Endothelial cell of umbilical vein (primary cell): Measurements from ENCODE around the gene DSCAML1. TPM values are rescaled to one million over a fixed set of nuclear protein-coding genes. Genes with fewer than 3 reads are reported as not detected.

Experiments
- BruUV-seq: library from RNA; stranded (reverse); fragments of 400-500 nt; replicated peaks from 2 replicates; lab custom pipeline; 2021; lab: Mats Ljungman, UMichigan
- CTCF ChIA-PET: fragments of 300-600, 350-600 bp; sonication (Branson Sonifier 250); formaldehyde crosslinking; loops from one replicate; lab custom pipeline; 2021; ENCODE audit warnings: antibody characterized with exemption, inconsistent platforms; lab: Charles Lee
- POLR2A ChIA-PET: fragments of 300-600, 350-600 bp; sonication (Branson Sonifier 250); formaldehyde crosslinking; loops from one replicate; lab custom pipeline; 2021; ENCODE audit warnings: antibody characterized with exemption, inconsistent platforms; lab: Charles Lee
- DNase-seq: peaks from one replicate; pipeline ENCODE4 v3.0.0-alpha.2; 2011; ENCODE audit warnings: low read depth, low spot score
- FAIRE-seq: peaks from 2 replicates; lab custom pipeline; 2011; peaks lifted over from hg19 to GRCh38; lab: Jason Lieb, UNC
- H2AFZ ChIP-seq: 2 replicates; pipeline ENCODE4 v1.6.0; 2012; ENCODE audit warnings: low read depth, low read length, control low read depth, inconsistent platforms
- H3K27ac ChIP-seq: 2 replicates; pipeline ENCODE4 v1.5.1; 2011; ENCODE audit warnings: low read depth, mild to moderate bottlenecking, control low read depth, low read length, moderate library complexity; ENCODE audit not compliant: insufficient read depth
- H3K27me3 ChIP-seq, 2 experiments: 2 replicates each; pipeline versions ENCODE4 v1.6.0 to v1.6.1; 2011; ENCODE audit warnings: low read length in 2 of 2, mixed read lengths in 1 of 2; ENCODE audit not compliant: control insufficient read depth in 2 of 2, insufficient read depth in 2 of 2
- H3K36me3 ChIP-seq, 2 experiments: 2 replicates in 1 of 2; 3 replicates in 1 of 2; pipeline ENCODE4 v1.5.1; 2011; ENCODE audit warnings: low read length in 2 of 2, mild to moderate bottlenecking in 1 of 2, moderate library complexity in 1 of 2; ENCODE audit not compliant: control insufficient read depth in 2 of 2, insufficient read depth in 2 of 2; ENCODE audit errors: extremely low read depth in 1 of 2
- H3K4me1 ChIP-seq: 3 replicates; pipeline ENCODE4 v1.5.1; 2011; ENCODE audit warnings: mild to moderate bottlenecking, low read length; ENCODE audit not compliant: control insufficient read depth, insufficient read depth; ENCODE audit errors: extremely low read depth
- H3K4me2 ChIP-seq: 2 replicates; pipeline ENCODE4 v1.6.1; 2011; ENCODE audit warnings: low read length, control low read depth, mixed read lengths; ENCODE audit not compliant: insufficient read depth
- H3K4me3 ChIP-seq, 3 experiments: fragments of 200-600 bp in 1 of 3; sonication (generic), shearing (Covaris generic) in 1 of 3; replicated peaks in 1 of 3; 2 replicates each; pipeline ENCODE4 v1.5.1; 2011 to 2016; ENCODE audit warnings: control low read depth in 3 of 3, low read length in 3 of 3, mild to moderate bottlenecking in 2 of 3, inconsistent platforms in 1 of 3, low read depth in 1 of 3, moderate library complexity in 1 of 3; ENCODE audit not compliant: insufficient read depth in 1 of 3
- H3K79me2 ChIP-seq: 2 replicates; pipeline ENCODE4 v1.6.0; 2012; ENCODE audit warnings: low read length, inconsistent platforms; ENCODE audit not compliant: control insufficient read depth, insufficient read depth
- H3K9ac ChIP-seq: replicated peaks from 2 replicates; pipeline ENCODE3; 2011; ENCODE audit warnings: low read length, control low read depth; ENCODE audit not compliant: insufficient read depth; ENCODE audit errors: extremely low read depth
- H3K9me1 ChIP-seq: replicated peaks from 3 replicates; pipeline ENCODE4 v1.6.0; 2011; ENCODE audit warnings: mild to moderate bottlenecking, low read length; ENCODE audit not compliant: control insufficient read depth, insufficient read depth; ENCODE audit errors: extremely low read depth
- H3K9me3 ChIP-seq: replicated peaks from 2 replicates; pipeline ENCODE4 v1.5.1; 2012; ENCODE audit warnings: low read length, inconsistent platforms; ENCODE audit not compliant: control insufficient read depth, insufficient read depth
- H4K20me1 ChIP-seq: replicated peaks from 2 replicates; pipeline ENCODE3; 2011; ENCODE audit warnings: mild to moderate bottlenecking, low read length; ENCODE audit not compliant: control insufficient read depth, insufficient read depth; ENCODE audit errors: extremely low read depth
- CTCF ChIP-seq, 2 donors: IDR thresholded peaks; 1 replicate in 1 of 2; 2 replicates in 1 of 2; pipeline ENCODE4 v1.5.1; 2011; ENCODE audit warnings: low read length in 2 of 2, mild to moderate bottlenecking in 2 of 2, moderate library complexity in 2 of 2, control low read depth in 1 of 2, inconsistent platforms in 1 of 2, low read depth in 1 of 2; ENCODE audit not compliant: insufficient read depth in 1 of 2; ENCODE audit errors: extremely low read depth in 1 of 2
- EZH2 ChIP-seq: IDR thresholded peaks from 2 replicates; pipeline ENCODE4 v1.6.1; 2012; ENCODE audit warnings: borderline replicate concordance, low read depth, mild to moderate bottlenecking, moderate library complexity, low read length, inconsistent platforms; ENCODE audit not compliant: severe bottlenecking
- FOS ChIP-seq: IDR thresholded peaks from 2 replicates; pipeline ENCODE4 v1.6.1; 2011; ENCODE audit warnings: mild to moderate bottlenecking, low read length, moderate library complexity, borderline replicate concordance; ENCODE audit not compliant: insufficient read depth
- GATA2 ChIP-seq: IDR thresholded peaks from 2 replicates; pipeline ENCODE4 v1.7.0; 2011; ENCODE audit warnings: low read depth, mild to moderate bottlenecking, moderate library complexity, mixed read lengths, low read length; ENCODE audit not compliant: insufficient read length, insufficient read depth
- JUN ChIP-seq: IDR thresholded peaks from 2 replicates; pipeline ENCODE4 v1.6.1; 2011; ENCODE audit warnings: borderline replicate concordance, low read depth; ENCODE audit not compliant: insufficient read length, insufficient read depth
- MAX ChIP-seq: IDR thresholded peaks from 2 replicates; pipeline ENCODE4 v1.6.1; 2011; ENCODE audit not compliant: insufficient read depth, insufficient read length
- MYC ChIP-seq: IDR thresholded peaks from one replicate; pipeline ENCODE4 v1.6.1; 2011; ENCODE audit warnings: mild to moderate bottlenecking, low read depth, low read length
- POLR2A ChIP-seq: IDR thresholded peaks from 2 replicates; pipeline ENCODE4 v1.6.1; 2012; ENCODE audit warnings: low read depth, mild to moderate bottlenecking, control low read depth, low read length
- POLR2AphosphoS5 ChIP-seq: IDR thresholded peaks from 2 replicates; pipeline ENCODE4 v1.6.1; 2012; ENCODE audit warnings: low read depth, mild to moderate bottlenecking, control low read depth, low read length, moderate library complexity; ENCODE audit not compliant: insufficient read depth
- dilution Hi-C: fragments of 300-500 bp; cut with MboI; formaldehyde crosslinking; loops from one replicate; pipeline ENCODE4 v1.15.0; 2019; ENCODE audit warnings: low sequenced_read_pairs; ENCODE audit not compliant: extremely low pct_ligation_motif_present
- intact Hi-C: fragments of 100-400 bp; cut with micrococcal nuclease; formaldehyde crosslinking; loops from one replicate; pipeline ENCODE4 v1.10.0; 2022
- polyA plus RNA-seq, 4 experiments: library from polyadenylated mRNA; depleted of rRNA in 3 of 4; stranded (reverse) in 3 of 4; unstranded in 1 of 4; fragments of >200 nt; gene quantifications; 2 replicates each; pipeline versions ENCODE4 v1.2.1 to v1.2.3, GENCODE V29; 2011 to 2012; ENCODE audit warnings: missing spikeins in 1 of 4
- total RNA-seq: library from RNA; stranded (reverse); gene quantifications from 2 replicates; pipeline ENCODE4 v1.2.3, GENCODE V29; 2021

DSCAML1 gene
- total and polyA plus RNA-seq, 2 donors (not counting 3 experiments of a cell fraction or from before 2014, with no cell fraction given), result not detected

GRCh38 chr11:117830072-117830471 is 33.1 kb upstream of the DSCAML1 start:
- H3K4me3 ChIP-seq, result no peak overlapping the region
- no peak for FAIRE-seq
- no peak overlapping the region for H3K27ac ChIP-seq
- no peaks in the 10 kb centered on the region for H3K9me3 ChIP-seq
- BruUV-seq, result no TSS peak
- no peaks in the 10 kb centered on the region for H3K9me1 ChIP-seq
- TF ChIP-seq FOS (no peak), GATA2 (no peak), MYC (no peak), MAX (no peak), POLR2A (no peak)
- H3K4me1 ChIP-seq, result peaks cover 15% of the 10 kb centered on the region
- no peak overlapping the region for H3K9ac ChIP-seq
- DNase-seq, result no peak
- dilution Hi-C loops (no loop called here), intact Hi-C loops (no loop called here)
- no peak overlapping the region for H2AFZ ChIP-seq
- no peaks in the 10 kb centered on the region for H3K36me3 ChIP-seq
- peaks cover 0 to 3% of the 10 kb centered on the region in 2 experiments for H3K27me3 ChIP-seq
- CTCF ChIA-PET, result interaction anchor here (0.6 to 3.7 kb wide), 2 partner anchors 117 to 224 kb away, joined by 3 to 34 read pairs; no protein-coding TSS in a partner anchor
- H4K20me1 ChIP-seq, result no peaks in the 10 kb centered on the region
- H3K79me2 ChIP-seq, result no peaks in the 10 kb centered on the region
- H3K4me2 ChIP-seq, result no peak overlapping the region
- POLR2A ChIA-PET, result no interaction called here

- Histone ChIP-seq H3K27me3 (peaks cover 0 to 3% of the 10 kb centered on the region in 2 experiments), H4K20me1 (no peaks in the 10 kb centered on the region), H2AFZ (no peak overlapping the region), H3K36me3 (no peaks in the 10 kb centered on the region), H3K9ac (no peak overlapping the region), H3K9me1 (no peaks in the 10 kb centered on the region), H3K4me1 (peaks cover 22% of the 10 kb centered on the region), H3K79me2 (no peaks in the 10 kb centered on the region), H3K4me3 (no peak overlapping the region), H3K4me2 (no peak overlapping the region), H3K27ac (peak overlapping the region; percentile 2), H3K9me3 (no peaks in the 10 kb centered on the region)
- no peak for FAIRE-seq
- TF ChIP-seq FOS, result no peak
- TF ChIP-seq CTCF (IDR thresholded peaks at IDR 0.05; ENCODE audit: extremely low read depth in 1 of 2, insufficient read depth in 1 of 2, low read depth in 1 of 2, low read length in 2 of 2), result no peak
- TF ChIP-seq EZH2, result no peak
- no peak for TF ChIP-seq POLR2A
- TF ChIP-seq GATA2, result no peak
- TF ChIP-seq POLR2AphosphoS5, result no peak
- TF ChIP-seq MAX, result no peak
- TF ChIP-seq MYC, result no peak
- TF ChIP-seq JUN, result no peak
- intact Hi-C loops, result no loop called here
- BruUV-seq, result no TSS peak
- CTCF ChIA-PET, result interaction anchor here (1.6 to 3.7 kb wide), 3 partner anchors 11 to 224 kb away, joined by 8 to 34 read pairs (median 16); no protein-coding TSS in a partner anchor
- dilution Hi-C loops, result no loop called here
- DNase-seq, result no peak
- POLR2A ChIA-PET, result no interaction called here
These were observed 32.3 kb upstream of the DSCAML1 start for GRCh38 chr11:117829369-117829725.
